ENCODE measurements around the gene ADCY7. TPM values are rescaled to one million over a fixed set of nuclear protein-coding genes. Genes with fewer than 3 reads are reported as not detected.

ADCY7 gene
- total RNA-seq, 6 experiments from 2014 or later, result 32.7 to 48.1 (median 41.9) TPM

DNA sequence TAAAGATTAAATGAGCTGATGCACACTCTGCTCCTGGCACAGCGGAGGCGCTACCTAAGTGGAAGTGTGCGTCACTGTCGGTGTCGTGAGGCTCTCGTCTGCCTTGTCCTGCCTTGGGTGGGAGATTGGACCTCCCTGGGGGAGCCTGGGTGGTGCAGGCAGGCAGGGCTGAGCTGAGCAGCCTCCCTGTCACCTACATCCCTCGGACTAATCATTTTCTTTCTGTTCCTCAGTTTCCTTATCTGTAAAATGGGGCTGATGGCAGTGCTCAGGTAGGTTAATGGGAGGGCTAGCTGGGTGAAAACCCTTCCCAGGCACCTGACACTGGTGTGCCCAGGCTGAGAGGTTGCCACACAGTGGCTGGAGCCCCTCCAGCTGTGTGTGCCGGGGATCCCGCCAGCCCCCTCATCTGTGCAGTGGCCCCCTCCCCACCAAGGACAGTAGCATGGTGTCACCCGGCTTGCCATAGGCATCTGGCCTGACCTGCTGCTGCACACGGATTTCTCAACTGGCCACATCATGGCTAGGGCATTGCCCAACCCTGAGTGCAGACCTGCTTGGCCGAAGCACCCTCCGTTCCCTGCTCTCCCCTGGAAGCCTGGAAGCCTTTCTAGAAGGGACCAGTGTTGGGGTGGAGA lies 4.3 kb downstream of the ADCY7 start:
- no peak overlapping the region for H3K4me3 Mint-ChIP-seq
- peaks cover 4% of the 10 kb centered on the region; the same call in 1 of the 2 replicates for H3K27me3 Mint-ChIP-seq (ENCODE audit: insufficient read depth)
- DNase-seq, result no peak
- H3K27ac Mint-ChIP-seq, result no peak overlapping the region
- no peaks in the 10 kb centered on the region for H3K36me3 Mint-ChIP-seq (ENCODE audit: low read depth)
- peaks cover 22% of the 10 kb centered on the region for H3K4me1 Mint-ChIP-seq (ENCODE audit: low read depth)
- H3K9me3 Mint-ChIP-seq, result no peaks in the 10 kb centered on the region
- TF ChIP-seq, protein P1, sequence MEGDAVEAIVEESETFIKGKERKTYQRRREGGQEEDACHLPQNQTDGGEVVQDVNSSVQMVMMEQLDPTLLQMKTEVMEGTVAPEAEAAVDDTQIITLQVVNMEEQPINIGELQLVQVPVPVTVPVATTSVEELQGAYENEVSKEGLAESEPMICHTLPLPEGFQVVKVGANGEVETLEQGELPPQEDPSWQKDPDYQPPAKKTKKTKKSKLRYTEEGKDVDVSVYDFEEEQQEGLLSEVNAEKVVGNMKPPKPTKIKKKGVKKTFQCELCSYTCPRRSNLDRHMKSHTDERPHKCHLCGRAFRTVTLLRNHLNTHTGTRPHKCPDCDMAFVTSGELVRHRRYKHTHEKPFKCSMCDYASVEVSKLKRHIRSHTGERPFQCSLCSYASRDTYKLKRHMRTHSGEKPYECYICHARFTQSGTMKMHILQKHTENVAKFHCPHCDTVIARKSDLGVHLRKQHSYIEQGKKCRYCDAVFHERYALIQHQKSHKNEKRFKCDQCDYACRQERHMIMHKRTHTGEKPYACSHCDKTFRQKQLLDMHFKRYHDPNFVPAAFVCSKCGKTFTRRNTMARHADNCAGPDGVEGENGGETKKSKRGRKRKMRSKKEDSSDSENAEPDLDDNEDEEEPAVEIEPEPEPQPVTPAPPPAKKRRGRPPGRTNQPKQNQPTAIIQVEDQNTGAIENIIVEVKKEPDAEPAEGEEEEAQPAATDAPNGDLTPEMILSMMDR (IDR thresholded peaks at IDR 0.05), result no peak

DNA sequence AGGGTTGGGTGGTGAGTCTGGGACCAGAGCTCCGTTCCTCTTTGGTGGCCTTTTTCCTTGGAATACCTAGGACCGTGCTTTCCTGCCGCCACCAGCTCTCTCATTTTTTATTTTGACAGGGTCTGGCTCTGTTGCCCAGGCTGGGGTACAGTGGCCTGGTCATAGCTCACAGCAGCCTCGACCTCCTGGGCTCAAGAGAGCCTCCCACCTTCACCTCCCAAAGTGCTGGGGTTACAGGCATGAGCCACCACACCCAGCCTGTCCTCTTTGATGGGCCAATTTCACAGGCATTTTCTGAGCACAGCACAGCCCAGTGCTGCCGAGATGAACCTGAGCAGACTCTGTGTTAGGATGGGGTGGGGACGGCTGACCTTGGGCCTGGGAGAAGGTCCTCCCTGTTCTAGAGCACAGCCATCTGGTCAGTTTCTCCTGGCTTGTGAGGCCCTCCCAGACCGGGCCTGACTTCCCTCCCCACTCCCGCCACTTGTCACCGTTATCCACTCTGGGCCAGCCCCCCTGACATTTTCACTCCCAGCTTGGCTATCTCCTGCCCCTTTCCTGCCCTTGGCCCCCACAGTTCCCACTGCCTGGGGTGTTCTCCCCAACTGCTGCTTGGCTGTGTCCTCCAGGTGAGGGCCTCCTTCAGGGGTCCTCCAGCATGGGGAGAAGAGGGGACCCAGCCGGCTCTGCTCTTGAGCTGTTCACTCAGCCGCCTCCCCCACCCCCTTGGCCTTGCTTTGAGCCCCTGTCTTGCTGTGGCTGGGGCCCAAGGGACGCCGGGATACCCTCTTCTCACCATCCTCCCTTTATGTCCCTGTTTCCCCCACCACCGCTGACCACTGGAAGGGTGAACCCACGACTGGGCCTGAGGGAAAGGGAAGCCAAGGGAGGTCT lies 5.0 kb downstream of the ADCY7 start:
- DNase-seq, result no peak
- peaks cover 15% of the 10 kb centered on the region for H3K4me1 Mint-ChIP-seq (ENCODE audit: low read depth)
- H3K27me3 Mint-ChIP-seq (ENCODE audit: insufficient read depth), result peaks cover 4% of the 10 kb centered on the region; the same call in 1 of the 2 replicates
- no peaks in the 10 kb centered on the region for H3K9me3 Mint-ChIP-seq
- no peak overlapping the region for H3K4me3 Mint-ChIP-seq
- TF ChIP-seq, protein P1 (IDR thresholded peaks at IDR 0.05), result no peak
- no peak overlapping the region; the same call in 1 of the 2 replicates for H3K27ac Mint-ChIP-seq
- no peaks in the 10 kb centered on the region for H3K36me3 Mint-ChIP-seq (ENCODE audit: low read depth)

DNA sequence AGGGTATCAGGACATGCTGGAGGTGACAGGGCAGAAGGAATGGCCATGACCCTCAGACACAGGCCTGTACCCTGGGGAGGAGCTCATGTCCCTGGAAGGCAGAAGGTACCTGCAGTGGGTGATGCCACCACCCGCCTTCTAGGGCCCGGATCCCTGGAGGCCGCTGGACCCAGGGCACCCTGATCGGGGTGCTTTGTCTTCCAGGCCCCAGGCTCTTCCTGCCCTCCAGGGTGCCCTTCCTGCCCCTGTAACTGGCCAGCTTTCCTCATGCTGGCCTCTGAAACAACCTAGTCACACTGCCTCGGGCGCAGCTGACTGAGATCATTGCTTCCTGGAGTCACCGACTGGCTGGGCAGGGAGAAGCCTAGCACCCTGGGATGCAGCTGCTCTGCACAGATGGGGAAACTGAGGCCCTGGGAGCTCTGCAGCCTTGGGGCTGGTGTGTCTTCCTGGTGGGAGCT lies 5.8 kb downstream of the ADCY7 start:
- H3K27ac Mint-ChIP-seq, result no peak overlapping the region
- no peak overlapping the region for H3K4me3 Mint-ChIP-seq
- 0 out of 2 replicates have a peak, but pooled peaks cover 1% of the 10 kb centered on the region for H3K36me3 Mint-ChIP-seq (ENCODE audit: low read depth)
- no peaks in the 10 kb centered on the region for H3K9me3 Mint-ChIP-seq
- H3K4me1 Mint-ChIP-seq (ENCODE audit: low read depth), result peaks cover 7% of the 10 kb centered on the region
- DNase-seq, result no peak
- TF ChIP-seq, protein P1 (IDR thresholded peaks at IDR 0.05), result no peak
- H3K27me3 Mint-ChIP-seq (ENCODE audit: insufficient read depth), result peaks cover 2% of the 10 kb centered on the region; the same call in 1 of the 2 replicates

DNA sequence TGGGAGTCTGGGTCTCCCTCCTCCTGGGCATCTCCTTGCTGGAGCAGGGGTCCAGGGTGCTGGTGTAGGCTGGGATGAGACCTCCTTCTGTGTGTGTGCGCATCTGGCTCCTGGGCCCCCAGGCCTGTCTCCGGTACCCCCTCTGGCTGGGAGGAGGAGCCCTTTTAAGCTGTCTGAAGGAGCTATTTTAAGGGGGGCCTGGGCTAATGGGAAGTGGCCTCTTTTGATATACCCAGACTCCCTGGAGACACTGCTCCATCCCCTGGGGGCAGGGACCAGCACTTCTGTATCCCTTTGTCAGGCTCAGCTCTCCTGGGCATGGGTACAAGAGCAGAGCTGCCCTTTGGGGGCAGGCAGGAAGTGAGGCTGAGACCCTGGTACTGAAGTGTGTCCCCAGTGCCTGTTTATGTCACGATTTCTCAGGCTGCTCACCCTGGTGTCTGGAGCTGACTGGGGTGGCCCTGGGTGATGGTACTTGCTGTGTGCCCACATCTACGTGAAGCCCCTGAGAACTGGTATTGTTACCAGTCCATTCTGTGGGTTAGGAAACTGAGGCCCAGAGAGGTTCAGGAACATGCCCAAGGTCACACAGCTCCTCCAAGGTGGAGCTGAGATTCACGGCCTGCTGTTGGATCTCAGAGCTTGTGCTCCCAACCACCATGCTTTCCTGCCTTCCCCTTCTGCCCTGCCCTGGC lies 6.5 kb downstream of the ADCY7 start:
- TF ChIP-seq, protein P1 (IDR thresholded peaks at IDR 0.05), result no peak
- H3K27me3 Mint-ChIP-seq (ENCODE audit: insufficient read depth), result peaks cover 1% of the 10 kb centered on the region; the same call in 1 of the 2 replicates
- DNase-seq, result no peak
- H3K9me3 Mint-ChIP-seq, result no peaks in the 10 kb centered on the region
- H3K4me1 Mint-ChIP-seq (ENCODE audit: low read depth), result peaks cover under 1% of the 10 kb centered on the region; the same call in 1 of the 2 replicates
- no peak overlapping the region for H3K27ac Mint-ChIP-seq
- H3K4me3 Mint-ChIP-seq, result no peak overlapping the region
- peaks cover 5% of the 10 kb centered on the region; the same call in 1 of the 2 replicates for H3K36me3 Mint-ChIP-seq (ENCODE audit: low read depth)

DNA sequence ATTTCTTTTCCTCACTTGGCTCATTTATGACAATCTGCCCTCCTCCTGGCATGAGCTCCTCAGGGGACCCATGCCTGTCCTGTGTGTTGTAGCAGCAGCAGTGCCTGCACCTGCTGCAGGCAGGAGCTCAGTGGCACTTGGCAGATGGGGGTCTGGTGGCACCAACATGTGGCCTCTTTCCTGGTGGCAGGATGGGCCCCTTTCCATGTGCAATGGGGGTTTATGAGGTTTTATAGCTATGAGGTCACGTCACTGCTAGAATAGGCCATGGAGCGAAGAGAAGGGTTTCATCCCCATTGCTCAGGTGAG lies 7.0 kb downstream of the ADCY7 start:
- peaks cover 1% of the 10 kb centered on the region; the same call in 1 of the 2 replicates for H3K27me3 Mint-ChIP-seq (ENCODE audit: insufficient read depth)
- TF ChIP-seq, protein P1 (IDR thresholded peaks at IDR 0.05), result no peak
- no peak overlapping the region for H3K27ac Mint-ChIP-seq
- no peaks in the 10 kb centered on the region for H3K4me1 Mint-ChIP-seq (ENCODE audit: low read depth)
- H3K36me3 Mint-ChIP-seq (ENCODE audit: low read depth), result peaks cover 10% of the 10 kb centered on the region
- no peak overlapping the region for H3K4me3 Mint-ChIP-seq
- DNase-seq, result no peak
- peaks cover 3% of the 10 kb centered on the region for H3K9me3 Mint-ChIP-seq

All from HFFc6 (cell line).